SH-SY5Y (cell line): ENCODE results near the gene EPG5.

Source experiments
- GATA2 ChIP-seq: IDR thresholded peaks from 2 replicates; pipeline ENCODE4 v1.6.1; 2011; ENCODE audit warnings: mild to moderate bottlenecking, low read depth, low read length
- GATA3 ChIP-seq: IDR thresholded peaks from 2 replicates; pipeline ENCODE4 v1.6.1; 2011; ENCODE audit warnings: low read depth, mild to moderate bottlenecking, low read length, moderate library complexity

- TF ChIP-seq GATA3 (no peak), GATA2 (no peak)
These were observed 11.0 kb upstream of the EPG5 start for GRCh38 chr18:45978084-45978483.
